Activated CD4-positive, CD25-positive, alpha-beta regulatory T cell treated with anti-CD3 and anti-CD28 coated beads, Interleukin-2, amount 50 U/mL, for 24 hours (primary cell): ENCODE data around the gene FAM234B.

Experiments used
- ATAC-seq, 2 donors: fragments of 150-1000 bp; cut with Tn5 transposase; one replicate each; pipeline ENCODE4 v1.10.0; 2021; ENCODE audit warnings: mild to moderate bottlenecking in 1 of 2, moderate library complexity in 1 of 2

The FAM234B gene, protein sequence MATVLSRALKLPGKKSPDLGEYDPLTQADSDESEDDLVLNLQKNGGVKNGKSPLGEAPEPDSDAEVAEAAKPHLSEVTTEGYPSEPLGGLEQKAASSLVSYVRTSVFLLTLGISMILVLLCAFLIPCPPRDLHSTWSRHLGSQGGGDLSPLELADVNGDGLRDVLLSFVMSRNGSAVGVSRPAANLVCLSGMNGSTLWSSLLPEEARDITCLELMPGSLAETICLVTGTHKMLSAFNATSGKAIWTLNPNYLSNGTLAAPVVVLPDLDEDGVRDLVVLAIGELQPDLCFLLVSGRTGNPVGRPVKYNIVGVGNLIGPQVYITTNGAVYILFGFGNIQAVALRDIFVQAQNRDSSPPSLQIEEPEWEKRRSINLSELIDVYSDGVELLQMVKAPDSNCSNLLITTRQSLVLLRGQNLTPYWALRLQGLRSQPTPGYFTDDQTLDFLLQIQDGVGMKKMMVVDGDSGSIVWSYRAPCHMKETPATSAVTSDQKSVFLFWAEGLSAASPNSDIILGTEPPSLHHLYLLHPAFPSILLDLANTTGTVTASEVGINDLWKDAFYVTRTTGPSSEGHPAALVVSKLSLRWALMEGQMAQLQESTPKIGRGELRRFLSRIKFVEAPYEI

DNA sequence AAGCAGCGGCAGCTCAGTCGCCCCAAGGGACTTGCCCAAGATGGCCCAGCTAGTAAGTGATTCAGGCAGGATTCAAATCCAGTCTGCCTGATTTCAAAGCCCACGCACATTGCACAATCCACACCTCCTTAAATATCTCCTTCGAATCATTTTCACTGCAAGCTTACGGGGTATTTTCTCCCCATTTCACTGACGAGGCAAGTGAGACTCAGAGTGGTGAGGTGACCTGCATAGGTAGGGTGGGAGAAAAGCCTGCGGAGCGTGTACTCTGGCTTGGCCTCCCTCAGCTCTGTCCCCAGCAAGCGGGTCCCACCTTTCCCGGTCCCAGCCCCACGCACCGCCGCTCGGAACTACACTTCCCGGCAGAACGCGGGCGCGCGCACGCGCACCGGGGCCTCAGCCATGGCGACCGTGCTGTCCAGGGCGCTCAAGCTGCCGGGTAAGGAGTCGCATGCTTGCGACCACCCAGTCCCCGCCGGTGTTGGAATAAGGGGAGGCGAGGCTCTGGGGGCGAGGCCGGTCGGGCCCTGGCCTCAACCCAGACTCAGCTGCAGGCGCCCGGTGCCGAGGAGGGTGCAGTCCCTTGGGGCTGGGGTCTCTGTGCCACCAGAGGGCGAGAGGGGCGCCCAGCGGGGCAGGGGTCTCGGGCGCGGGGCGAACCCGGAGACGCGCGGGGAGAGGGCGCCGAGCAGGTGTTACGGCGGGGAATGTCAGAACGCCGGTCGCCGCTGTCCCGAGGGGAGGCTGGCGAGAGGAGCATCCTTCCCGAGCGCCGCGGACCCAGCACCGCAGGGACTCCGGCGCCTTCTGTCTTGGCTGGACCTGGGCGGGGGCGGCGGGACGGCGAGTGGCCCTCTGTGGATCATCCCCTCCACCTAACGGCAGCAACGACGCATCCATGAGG is at the start of gene FAM234B:
Gene FAM234B (plus strand): TSS at position 380 of the 904 bp plus-strand sequence. CDS start 23 bp downstream, at position 403.
- ATAC-seq = peak; percentile 88 to 90

DNA sequence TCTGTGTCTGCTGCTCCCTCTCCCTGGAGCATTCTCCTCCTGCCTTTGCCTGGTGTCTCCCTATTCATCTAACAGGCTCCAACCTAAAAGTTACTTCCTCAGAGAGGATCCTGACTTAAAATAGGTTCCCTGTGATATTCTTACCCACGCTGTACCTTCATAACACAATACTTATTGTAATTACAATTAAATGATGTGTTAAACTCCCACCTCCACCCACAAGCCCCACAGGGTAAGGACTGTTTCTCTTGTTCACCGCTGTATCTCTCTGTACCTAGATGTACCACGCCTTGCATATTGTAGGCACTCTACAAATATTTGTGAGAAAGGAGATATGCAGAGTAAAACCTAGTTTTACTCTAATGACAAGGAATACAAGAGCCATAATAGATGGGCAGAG is 49.1 kb upstream of the FAM234B start:
- no peak for ATAC-seq

DNA sequence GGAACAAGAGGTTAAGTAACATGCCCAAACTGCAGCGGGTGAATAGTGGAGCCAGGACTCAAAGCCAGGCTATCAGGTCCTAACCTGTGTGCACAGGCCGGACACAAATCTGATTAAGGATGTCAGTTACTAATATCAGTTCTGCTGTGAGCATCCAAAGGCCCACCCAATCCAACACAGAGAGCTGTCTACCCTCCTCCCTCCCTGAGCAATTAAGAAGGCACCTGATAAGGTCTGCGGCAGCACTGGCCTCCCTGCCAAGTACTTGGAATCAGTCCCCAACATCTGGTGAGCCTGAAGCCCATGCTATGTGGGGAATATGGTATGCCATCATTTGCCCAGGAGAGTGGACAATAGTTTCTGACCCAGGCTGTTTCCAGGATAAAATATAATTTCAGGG is 48.0 kb upstream of the FAM234B start:
- no peak for ATAC-seq

DNA sequence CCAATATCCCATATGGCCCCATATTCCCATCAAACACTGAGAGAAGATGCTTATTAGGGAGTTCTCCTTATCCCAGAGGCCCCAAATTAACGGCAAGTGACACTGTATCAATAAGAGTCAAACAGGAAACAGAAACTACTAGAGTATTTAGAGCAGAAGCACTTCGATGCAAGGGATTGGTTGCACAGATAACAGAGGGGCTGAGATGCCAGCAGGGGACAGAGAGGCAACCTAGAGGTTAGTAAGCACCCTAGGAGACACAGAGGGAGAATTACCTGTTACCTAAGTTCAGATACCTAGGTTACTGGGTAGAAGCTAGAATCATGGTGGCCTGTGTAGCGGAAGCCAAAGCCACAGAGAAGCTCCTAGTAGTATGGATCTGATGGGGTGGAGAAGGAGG is 47.0 kb upstream of the FAM234B start:
- no peak for ATAC-seq

DNA sequence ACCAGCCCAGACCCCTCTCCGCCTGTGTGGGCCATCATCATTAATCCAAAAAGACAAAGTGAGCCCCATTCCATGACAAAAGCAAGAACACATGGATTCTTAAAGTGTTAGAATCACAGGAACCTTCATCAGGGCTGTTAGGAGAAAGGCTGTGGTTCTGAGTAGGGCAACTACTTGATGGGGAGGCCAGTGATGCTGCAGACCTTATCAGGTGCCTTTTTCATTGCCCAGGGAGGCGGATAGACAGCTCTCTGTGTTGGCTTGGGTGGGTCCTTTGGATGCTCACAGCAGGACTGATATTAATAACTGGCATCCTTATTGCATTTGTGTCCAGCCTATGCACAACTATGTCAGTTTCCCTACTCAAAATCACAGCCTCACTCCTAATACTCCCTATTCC is 46.4 kb upstream of the FAM234B start:
- ATAC-seq = no peak

DNA sequence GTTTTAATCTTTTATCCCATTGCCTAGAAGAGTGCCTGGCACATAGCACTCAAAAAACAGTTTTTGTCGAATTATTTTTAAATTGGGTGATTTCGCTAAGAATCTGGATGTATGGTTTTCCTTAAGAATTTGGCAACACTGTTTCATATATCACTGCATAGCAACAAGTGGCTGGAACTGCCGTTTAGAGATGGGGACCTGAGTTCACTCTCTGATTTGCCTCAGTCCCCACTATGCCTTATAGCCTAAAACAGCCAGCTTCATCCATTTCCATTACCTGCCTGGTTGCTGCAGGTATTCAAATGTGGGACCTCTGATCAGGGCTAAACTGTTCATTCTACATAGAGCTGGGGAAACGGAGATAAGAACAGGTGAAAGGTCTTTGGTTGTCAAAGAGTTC is 45.9 kb upstream of the FAM234B start:
- ATAC-seq = no peak

DNA sequence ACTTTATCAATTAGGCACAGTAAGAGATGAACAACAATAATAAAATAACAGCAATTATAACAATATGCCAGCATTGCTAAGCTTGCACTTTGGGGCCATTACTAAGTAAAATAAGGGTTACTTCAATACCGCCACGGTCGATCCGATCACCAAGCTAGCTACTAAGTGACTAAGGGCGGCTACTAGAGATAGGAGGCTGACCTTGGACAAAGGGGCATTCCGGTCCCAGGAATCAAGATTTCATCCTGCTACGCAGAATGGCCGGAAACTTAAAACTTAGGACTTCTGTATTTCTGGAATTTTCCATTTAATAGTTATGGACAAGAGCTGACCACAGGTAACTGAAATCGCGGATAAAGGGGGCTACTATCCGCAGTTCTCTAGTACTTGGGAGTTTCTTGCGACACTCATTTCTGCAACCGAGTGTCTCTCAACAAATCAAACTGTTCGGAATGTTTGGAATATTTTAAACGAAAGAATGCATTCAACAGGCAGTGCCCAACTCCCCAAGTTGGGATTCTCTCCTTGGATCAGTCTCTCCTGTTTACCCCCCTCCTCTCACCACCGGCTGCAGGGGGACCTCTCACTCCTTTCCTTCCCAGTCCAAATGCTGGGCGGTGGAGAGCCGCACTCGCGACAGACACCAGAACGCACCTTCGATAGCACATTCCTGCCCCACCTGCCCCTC is 44.8 kb upstream of the FAM234B start:
- peak in 1 of 2 donors; percentile 10 for ATAC-seq

DNA sequence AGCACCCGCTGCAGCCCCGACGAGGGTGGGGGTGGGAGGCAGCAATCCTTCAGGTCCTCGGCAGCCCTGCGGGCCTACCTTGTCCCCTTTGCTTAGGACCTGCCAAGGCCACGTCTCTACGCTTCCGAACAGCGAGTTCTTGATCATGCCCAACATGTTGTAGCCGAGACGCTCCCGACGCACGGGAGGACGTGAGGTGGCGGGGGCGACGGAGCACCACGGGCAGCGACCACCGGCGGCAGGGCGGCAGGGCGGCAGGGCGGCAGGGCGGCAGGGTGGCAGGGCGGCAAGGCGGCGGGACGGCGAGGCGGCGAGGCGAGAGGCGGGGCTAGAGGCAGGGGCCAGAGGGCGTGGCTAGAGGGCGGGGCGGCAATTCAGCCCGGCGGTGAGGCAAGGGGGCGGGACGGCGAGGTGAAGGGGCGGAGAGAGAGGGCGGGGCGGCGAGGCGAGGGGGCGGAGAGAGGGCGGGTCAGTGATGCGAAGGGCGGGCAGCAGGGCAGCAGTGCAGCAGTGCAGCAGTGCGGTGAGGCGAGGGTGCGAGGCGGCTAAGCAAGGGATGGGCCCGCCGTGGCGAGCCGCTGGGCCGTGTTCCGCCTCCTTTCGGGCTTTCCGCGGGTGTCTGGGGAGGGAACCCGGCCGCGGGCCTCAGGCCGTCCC is 44.1 kb upstream of the FAM234B start, which contains the start of gene HEBP1:
Gene HEBP1 (minus strand): TSS at position 307 of the 657 bp plus-strand sequence. CDS start 151 bp downstream, at position 156.
- peak; percentile 87 to 90 for ATAC-seq

DNA sequence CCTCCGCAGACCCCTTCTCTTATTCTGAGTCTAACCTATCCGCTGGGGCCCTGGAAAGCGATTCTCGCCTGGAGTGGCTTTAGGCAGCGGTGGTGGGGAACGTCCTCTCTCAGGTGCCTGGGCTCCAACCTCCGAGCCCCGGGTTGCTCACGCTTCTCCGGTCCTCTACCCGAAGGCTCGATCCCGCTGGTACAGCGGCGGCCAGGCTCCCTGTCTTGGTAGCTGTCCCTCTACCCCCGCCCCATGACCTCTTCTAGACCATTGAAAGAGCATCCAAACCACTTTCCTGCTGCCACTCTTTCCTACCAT is 43.6 kb upstream of the FAM234B start:
- ATAC-seq = peak; percentile 17 to 44

DNA sequence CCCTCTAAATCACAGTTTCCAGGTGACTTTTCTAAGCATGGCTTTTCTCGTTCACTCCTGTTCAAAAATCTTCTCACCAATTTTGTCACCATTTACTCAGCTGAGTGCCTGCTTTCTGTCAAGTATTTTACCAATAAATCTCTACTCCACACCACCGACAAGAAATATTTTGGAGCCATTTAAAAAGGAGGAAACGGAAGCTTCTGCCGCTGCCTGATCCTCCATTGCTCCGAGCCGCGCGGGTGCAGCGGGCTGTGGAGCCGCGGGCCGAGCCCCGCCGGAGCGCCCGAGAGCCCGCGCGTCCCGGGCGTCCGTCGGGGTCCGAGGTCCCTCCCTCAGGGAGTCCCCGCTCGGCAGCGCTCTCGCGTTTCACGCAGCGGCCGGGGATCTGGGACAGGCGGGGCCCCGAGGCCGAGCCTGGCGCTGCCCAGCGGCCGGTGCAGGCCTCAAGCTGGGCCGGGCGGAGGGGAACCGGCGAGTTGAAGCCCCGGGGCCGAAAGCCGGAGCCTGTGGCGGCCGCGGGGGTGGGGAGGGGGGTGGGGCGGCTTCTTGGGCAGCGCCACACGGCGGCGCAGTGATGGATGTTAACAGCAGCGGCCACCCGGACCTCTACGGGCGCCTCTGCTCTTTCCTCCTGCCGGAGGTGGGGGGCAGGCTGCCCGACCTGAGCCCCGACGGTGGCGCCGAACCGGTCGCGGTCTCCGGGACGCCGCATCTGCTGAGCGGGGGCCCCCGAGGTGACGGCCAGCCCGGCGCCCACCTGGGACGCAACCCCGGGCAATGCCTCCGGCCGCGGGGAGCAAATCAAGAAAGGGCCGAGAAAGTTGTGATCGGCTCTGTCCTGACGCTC is 43.0 kb upstream of the FAM234B start:
- peak; percentile 9 to 14 for ATAC-seq

DNA sequence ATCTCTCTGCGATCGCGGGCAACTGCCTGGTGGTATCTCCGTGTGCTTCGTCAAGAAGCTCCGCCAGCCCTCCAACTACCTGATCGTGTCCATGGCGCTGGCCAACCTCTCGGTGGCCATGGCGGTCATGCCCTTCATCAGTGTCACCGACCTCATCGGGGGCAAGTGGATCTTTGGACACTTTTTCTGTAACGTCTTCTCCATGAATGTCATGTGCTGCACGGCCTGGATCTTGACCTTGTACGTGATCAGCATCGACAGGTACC is 42.5 kb upstream of the FAM234B start:
- no peak for ATAC-seq

DNA sequence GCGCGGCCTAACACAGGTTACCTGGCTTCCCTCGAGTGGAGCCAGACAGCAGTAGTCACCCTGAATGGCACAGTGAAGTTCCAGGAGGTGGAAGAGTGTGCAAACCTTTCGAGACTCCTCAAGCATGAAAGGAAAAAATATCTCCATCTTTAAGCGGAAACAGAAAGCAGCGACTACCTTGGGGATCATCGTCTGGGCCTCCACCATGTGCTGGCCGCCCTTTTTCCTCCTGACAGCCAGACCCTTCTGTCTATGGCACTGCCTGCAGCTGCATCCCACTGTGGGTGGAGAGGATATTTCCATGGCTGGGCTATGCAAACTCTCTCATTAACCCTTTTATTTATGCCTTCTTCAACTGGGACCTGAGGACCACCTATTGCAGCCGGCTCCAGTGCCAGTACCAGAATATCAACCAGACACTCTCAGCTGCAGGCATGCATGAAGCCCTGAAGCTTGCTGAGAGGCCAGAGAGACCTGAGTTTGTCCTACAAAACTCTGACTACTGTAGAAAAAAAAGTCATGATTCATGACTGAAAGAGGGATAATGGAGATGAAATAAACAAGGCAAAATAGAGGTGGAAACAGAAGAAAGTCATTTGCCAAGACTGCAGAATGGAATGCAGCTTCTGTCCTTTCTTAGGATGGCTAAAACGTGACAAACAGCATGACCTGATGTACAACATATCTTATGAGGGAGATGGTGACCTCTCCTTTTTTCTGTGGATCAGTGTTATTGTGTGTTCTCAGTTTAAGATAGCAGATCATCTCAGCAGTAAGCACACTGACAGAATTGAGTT is 41.7 kb upstream of the FAM234B start:
- no peak for ATAC-seq

DNA sequence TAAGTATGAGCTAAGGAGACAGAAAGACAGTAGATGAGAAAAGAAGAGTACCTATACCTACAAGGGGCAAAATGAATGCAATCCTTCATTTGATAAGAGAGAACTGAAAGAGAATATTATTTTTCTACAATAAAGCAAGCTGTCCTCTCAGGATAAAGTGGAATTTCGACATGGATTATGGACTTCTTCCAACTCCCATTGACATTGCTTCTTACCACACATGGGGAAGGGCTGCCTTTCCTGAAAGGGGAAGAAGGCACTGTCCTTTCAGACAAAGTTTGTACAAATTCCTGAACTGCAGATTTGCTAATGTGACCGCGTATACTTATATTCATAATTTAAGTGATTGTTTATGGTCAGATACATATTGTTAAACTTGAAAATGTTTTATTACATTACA is 39.8 kb upstream of the FAM234B start:
- no peak for ATAC-seq

DNA sequence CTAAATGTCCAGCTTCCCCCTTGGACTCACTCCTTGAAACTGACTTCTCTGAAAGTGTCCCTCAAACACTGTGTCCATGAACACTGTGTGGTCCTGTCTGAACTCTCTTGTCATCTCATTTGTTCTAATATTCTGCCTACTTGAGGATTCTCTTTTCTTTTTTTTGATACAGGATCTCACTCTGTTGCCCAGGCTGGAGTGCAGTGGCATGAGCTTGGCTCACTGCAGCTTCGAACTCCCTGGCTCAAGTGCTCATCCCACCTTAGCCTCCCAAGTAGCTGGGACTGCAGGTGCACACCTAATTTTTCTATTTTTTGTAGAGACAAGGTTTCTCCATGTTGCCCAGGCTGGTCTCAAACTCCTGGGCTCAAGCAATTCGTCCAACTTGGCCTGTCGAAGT is 39.2 kb upstream of the FAM234B start:
- ATAC-seq = no peak

DNA sequence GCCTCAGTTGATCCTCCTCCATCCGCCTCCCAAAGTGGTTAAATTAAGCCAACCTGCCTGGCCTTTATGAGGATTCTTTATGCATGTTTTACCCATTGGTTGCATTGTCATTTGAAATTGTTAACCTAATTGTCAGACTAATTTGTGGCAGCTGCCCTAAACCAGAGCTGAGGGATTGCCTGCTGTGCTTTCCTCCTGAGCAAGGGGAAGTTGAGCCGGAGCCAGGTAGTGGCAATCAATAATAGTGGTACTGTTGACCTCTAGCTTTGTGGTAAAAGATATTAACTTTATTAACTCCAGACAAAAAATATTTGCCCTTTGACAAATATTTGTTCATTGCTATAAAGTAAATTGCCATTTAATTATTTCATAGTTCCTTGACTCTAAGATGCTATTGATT is 38.5 kb upstream of the FAM234B start:
- no peak for ATAC-seq

DNA sequence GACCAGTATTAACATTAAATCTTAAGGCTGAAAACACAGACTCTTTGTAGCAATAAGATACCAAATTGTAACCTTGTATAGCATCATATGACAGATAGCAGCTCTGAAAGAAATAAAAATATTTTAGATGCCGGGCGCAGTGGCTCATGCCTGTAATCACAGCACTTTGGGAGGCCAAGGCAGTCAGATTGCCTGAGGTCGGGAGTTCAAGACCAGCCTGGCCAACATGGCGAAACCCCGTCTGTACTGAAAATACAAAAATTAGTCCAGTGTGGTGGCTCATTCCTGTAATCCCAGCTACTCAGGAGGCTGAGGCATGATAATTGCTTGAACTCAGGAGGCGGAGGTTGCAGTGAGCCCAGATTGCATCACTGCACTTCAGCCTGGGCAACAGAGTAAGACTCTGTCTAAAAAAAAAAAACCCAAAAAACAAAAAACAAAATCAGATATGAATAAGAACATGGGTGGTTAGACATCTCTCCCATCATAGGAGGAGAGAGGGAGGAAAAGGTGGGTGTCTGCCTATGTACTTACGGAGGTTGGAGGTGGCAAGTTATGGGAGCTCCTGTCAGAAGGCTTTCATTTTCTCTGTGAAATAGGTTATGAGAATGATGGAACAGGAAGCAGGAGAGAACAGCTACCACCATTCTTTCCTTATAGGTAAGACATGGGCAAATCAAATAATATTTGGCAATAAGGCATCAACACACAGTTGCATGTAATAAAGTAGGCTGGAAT is 36.5 kb upstream of the FAM234B start:
- ATAC-seq = no peak

DNA sequence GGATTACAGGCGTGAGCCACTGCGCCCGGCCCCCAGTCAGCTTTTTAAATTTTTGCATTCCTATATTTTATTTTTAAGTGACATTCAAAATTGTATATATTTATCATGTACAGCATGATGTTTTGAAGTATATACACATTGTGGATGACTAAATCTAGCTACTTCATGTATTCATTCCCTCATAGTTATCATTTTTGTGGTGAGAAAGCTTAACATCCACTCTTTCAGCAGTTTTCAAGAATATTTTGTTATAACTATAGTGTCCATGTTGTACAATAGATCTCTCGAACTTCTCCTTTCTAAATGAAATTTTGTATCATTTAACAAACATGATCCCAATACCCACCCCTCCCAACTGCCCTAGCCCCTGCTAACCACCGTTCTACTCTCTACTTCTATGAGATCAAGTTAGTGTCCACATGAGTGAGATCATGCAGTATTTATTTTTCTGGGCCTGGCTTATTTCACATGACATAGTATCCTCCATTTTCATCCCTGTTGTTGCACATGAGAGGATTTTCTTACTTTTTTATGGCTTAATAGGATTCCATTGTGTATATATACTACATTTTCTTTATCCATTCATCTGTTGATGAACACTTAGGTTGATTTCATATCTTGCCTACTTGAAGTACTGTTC is 35.3 kb upstream of the FAM234B start:
- no peak for ATAC-seq

DNA sequence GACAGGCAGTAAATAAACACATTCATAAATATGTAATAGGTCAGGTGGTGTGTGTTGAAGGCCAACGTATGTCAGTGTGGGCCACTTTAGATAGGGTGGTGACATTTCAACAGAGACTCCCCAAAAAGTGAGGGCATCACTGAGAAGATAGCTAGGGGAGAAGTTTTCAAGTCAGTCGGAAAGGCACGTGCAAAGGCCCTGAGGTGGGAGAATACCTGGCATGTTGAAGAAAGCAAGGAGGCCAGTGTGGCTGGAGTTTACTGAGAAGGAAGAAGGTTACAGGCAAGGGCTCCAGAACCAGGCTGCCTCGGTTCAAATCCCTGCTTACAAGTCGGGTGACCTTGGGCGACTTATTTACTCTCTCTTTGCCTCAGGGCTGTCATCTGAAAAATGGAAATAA is 33.1 kb upstream of the FAM234B start:
- ATAC-seq = no peak

DNA sequence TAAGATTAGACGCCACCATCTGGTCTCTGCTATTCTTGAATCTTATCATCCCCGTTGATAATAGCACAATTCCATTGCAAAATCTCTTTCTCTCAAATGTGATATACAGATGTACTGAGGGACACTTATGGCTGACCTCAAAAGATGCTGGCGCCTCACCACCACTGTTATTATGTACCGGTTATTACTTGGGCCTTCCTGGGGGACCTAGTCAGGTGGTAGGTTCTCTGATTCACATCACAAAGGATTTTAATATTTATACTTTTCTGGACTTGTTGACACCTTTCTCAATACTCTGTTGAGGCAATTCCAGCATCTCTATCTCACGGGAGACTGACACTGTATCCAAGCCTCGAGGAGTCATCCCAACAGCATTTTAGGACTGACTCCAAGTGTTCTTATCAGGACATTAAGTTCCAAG is 21.3 kb upstream of the FAM234B start:
- ATAC-seq = no peak
